H9 (cell line): Measurements from ENCODE around the gene UQCRHL. TPM values are rescaled to one million over a fixed set of nuclear protein-coding genes. Genes with fewer than 3 reads are reported as not detected.

ENCODE experiments used
- DNase-seq: peaks from one replicate; pipeline ENCODE4 v3.0.0-alpha.2; 2017
- H2AFZ ChIP-seq: one replicate; pipeline ENCODE4 v1.6.1; 2013; ENCODE audit warnings: mild to moderate bottlenecking, low read length, control low read depth, moderate library complexity
- H2AK5ac ChIP-seq: 2 replicates; pipeline ENCODE4 v1.6.1; 2013; ENCODE audit warnings: low read length, control low read depth, mixed read lengths; ENCODE audit not compliant: insufficient read length
- H2BK120ac ChIP-seq: one replicate; pipeline ENCODE4 v1.6.1; 2013; ENCODE audit warnings: low read depth, mild to moderate bottlenecking, low read length, control low read depth, inconsistent platforms; ENCODE audit not compliant: poor library complexity, severe bottlenecking
- H2BK12ac ChIP-seq: 2 replicates; pipeline ENCODE4 v1.6.1; 2013; ENCODE audit warnings: low read length, control low read depth, mixed read lengths, low read depth; ENCODE audit not compliant: insufficient read length
- H2BK15ac ChIP-seq: 2 replicates; pipeline ENCODE4 v1.6.1; 2013; ENCODE audit warnings: low read depth, low read length, control low read depth
- H2BK20ac ChIP-seq: one replicate; pipeline ENCODE4 v1.6.1; 2013; ENCODE audit warnings: low read depth, mild to moderate bottlenecking, low read length, control low read depth, inconsistent platforms; ENCODE audit not compliant: poor library complexity, severe bottlenecking
- H2BK5ac ChIP-seq: 2 replicates; pipeline ENCODE4 v1.6.1; 2013; ENCODE audit warnings: low read length, control low read depth, mixed read lengths; ENCODE audit not compliant: insufficient read length
- H3K14ac ChIP-seq: 2 replicates; pipeline ENCODE4 v1.6.1; 2013; ENCODE audit warnings: low read length, control low read depth; ENCODE audit not compliant: insufficient read depth
- H3K18ac ChIP-seq: 2 replicates; pipeline ENCODE4 v1.6.1; 2013; ENCODE audit warnings: low read depth, mild to moderate bottlenecking, mixed read lengths, low read length, control low read depth; ENCODE audit not compliant: insufficient read length
- H3K23ac ChIP-seq: 2 replicates; pipeline ENCODE4 v1.6.1; 2013; ENCODE audit warnings: low read length, control low read depth, mixed read lengths, low read depth; ENCODE audit not compliant: insufficient read length
- H3K23me2 ChIP-seq: 2 replicates; pipeline ENCODE4 v1.6.1; 2013; ENCODE audit warnings: low read depth, mild to moderate bottlenecking, mixed read lengths, low read length, control low read depth; ENCODE audit not compliant: insufficient read length, poor library complexity, severe bottlenecking
- H3K27ac ChIP-seq: 2 replicates; pipeline ENCODE4 v1.5.1; 2013; ENCODE audit warnings: low read length, control low read depth, mixed read lengths, low read depth; ENCODE audit not compliant: insufficient read length
- H3K27me3 ChIP-seq: 2 replicates; pipeline ENCODE4 v1.6.1; 2013; ENCODE audit warnings: low read length, control low read depth, inconsistent platforms; ENCODE audit not compliant: insufficient read depth
- H3K4ac ChIP-seq: 2 replicates; pipeline ENCODE4 v1.6.1; 2013; ENCODE audit warnings: low read depth, mild to moderate bottlenecking, control low read depth, inconsistent platforms, low read length, moderate library complexity
- H3K4me1 ChIP-seq: 2 replicates; pipeline ENCODE4 v1.6.1; 2013; ENCODE audit warnings: low read length, control low read depth, inconsistent platforms; ENCODE audit not compliant: insufficient read depth
- H3K4me2 ChIP-seq: 2 replicates; pipeline ENCODE4 v1.6.1; 2013; ENCODE audit warnings: low read length, control low read depth, mixed read lengths; ENCODE audit not compliant: insufficient read length, insufficient read depth
- H3K56ac ChIP-seq: 2 replicates; pipeline ENCODE4 v1.6.1; 2013; ENCODE audit warnings: low read depth, mild to moderate bottlenecking, mixed read lengths, low read length, control low read depth; ENCODE audit not compliant: insufficient read length
- H3K79me1 ChIP-seq: 2 replicates; pipeline ENCODE4 v1.6.1; 2013; ENCODE audit warnings: low read depth, mild to moderate bottlenecking, moderate library complexity, low read length, control low read depth, inconsistent platforms; ENCODE audit not compliant: insufficient read depth, poor library complexity, severe bottlenecking
- H3K79me2 ChIP-seq: 2 replicates; pipeline ENCODE4 v1.6.1; 2013; ENCODE audit warnings: low read length, control low read depth, inconsistent platforms; ENCODE audit not compliant: insufficient read depth
- H3K9ac ChIP-seq: 2 replicates; pipeline ENCODE4 v1.6.1; 2013; ENCODE audit warnings: low read length, control low read depth, mixed read lengths; ENCODE audit not compliant: insufficient read length; ENCODE audit errors: extremely low read depth
- H3K9me3 ChIP-seq: one replicate; pipeline ENCODE4 v1.6.1; 2013; ENCODE audit warnings: low read depth, low read length, inconsistent platforms; ENCODE audit not compliant: control insufficient read depth
- H3T11ph ChIP-seq: one replicate; pipeline ENCODE4 v1.6.1; 2013; ENCODE audit warnings: mild to moderate bottlenecking, low read length, control low read depth, inconsistent platforms
- H4K20me1 ChIP-seq: one replicate; pipeline ENCODE4 v1.6.1; 2013; ENCODE audit not compliant: control insufficient read depth, insufficient read length, insufficient read depth
- H4K5ac ChIP-seq: 2 replicates; pipeline ENCODE4 v1.6.1; 2013; ENCODE audit warnings: low read depth, mild to moderate bottlenecking, mixed read lengths, low read length, control low read depth; ENCODE audit not compliant: insufficient read length
- H4K8ac ChIP-seq: replicated peaks from 2 replicates; pipeline ENCODE4 v1.6.1; 2013; ENCODE audit warnings: low read length, control low read depth, mixed read lengths, low read depth; ENCODE audit not compliant: insufficient read length
- H4K91ac ChIP-seq: 2 replicates; pipeline ENCODE4 v1.6.1; 2013; ENCODE audit warnings: low read depth, mild to moderate bottlenecking, moderate library complexity, mixed read lengths, low read length, control low read depth; ENCODE audit not compliant: insufficient read length
- H3K27ac Mint-ChIP-seq, 3 experiments: 2 replicates in 2 of 3; 3 replicates in 1 of 3; pipeline ENCODE4 v1.8.0; 2020 to 2021; ENCODE audit warnings: mixed read lengths in 3 of 3, mild to moderate bottlenecking in 1 of 3, moderate library complexity in 1 of 3
- H3K27me3 Mint-ChIP-seq: 2 replicates; pipeline ENCODE4 v1.8.0; 2021; ENCODE audit warnings: low read depth, mild to moderate bottlenecking, moderate library complexity, mixed read lengths
- H3K36me3 Mint-ChIP-seq, 3 experiments: 2 replicates in 2 of 3; 3 replicates in 1 of 3; pipeline ENCODE4 v1.8.0; 2020 to 2021; ENCODE audit warnings: low read depth in 3 of 3, mixed read lengths in 3 of 3; ENCODE audit not compliant: insufficient read depth in 1 of 3
- H3K4me1 Mint-ChIP-seq, 2 experiments: 2 replicates each; pipeline ENCODE4 v1.8.0; 2020; ENCODE audit warnings: mixed read lengths in 2 of 2
- H3K4me3 Mint-ChIP-seq, 2 experiments: 2 replicates in 1 of 2; 3 replicates in 1 of 2; pipeline ENCODE4 v1.8.0; 2020 to 2021; ENCODE audit warnings: mild to moderate bottlenecking in 2 of 2, mixed read lengths in 2 of 2, moderate library complexity in 1 of 2
- H3K9me3 Mint-ChIP-seq, 2 experiments: 2 replicates in 1 of 2; 3 replicates in 1 of 2; pipeline ENCODE4 v1.8.0; 2020; ENCODE audit warnings: mild to moderate bottlenecking in 2 of 2, mixed read lengths in 2 of 2, moderate library complexity in 1 of 2
- WGBS: extraction: QIAGEN DNeasy Blood & Tissue Kit; methylation state at CpG from one replicate; pipeline ENCODE4 v1.1.7; 2013; ENCODE audit warnings: missing lambda C conversion rate, low lambda C conversion rate, mixed read lengths; ENCODE audit not compliant: insufficient read length; ENCODE audit errors: extremely low coverage; 5-methylcytosine and 5-hydroxymethylcytosine counted together
- total RNA-seq: library from RNA; stranded (reverse); gene quantifications from 2 replicates; pipeline ENCODE4 v1.2.1, GENCODE V29; 2021
- TF ChIP-seq, protein P1 (sequence below): fragments of 200-600 bp; sonication (generic); conservative IDR thresholded peaks from 3 replicates; pipeline ENCODE4 v1.8.0; 2021; ENCODE audit warnings: antibody characterized with exemption, mild to moderate bottlenecking

UQCRHL gene
- total RNA-seq, 1 experiment from 2014 or later, result 2.0 TPM

DNA sequence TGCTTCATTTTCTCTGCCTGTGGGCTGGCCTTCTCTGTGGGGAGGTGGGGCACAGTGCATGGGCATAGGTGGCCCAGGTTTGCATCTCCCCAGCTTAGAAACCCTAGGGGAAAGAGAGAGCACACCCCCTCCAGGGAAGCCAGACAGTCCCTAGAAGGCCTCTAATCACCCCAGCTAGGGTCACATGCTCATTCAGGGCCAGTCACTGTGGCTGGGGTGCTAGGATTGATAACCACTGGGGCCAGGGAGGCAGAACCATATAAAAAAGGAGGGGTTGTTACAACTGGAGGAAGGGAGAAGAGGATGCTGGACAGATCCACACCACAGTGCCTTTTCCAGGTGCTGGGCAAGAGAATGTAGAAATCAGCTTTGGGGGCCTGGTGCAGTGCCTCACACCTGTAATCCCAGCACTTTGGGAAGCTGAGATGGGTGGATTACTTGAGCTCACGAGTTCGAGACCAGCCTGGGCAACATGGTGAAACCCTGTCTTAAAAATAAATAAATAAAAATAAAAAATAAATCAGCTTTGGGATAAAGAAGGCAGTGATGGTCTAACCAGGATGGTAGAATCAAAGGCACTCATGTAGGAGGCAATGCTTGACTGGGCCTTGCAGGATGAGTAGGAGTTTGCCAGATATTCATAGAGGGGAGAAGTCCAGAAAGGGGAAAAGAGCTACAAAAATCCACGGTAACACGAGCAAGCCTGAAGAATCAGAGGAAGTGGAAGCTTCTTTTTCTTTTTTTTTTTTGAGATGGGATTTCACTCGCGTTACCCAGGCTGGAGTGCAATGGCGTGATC, 29.3 kb downstream of the UQCRHL start:
- Histone ChIP-seq H3T11ph (no peak overlapping the region), H3K4me1 (no peaks in the 10 kb centered on the region), H3K79me2 (no peaks in the 10 kb centered on the region), H3K9ac (no peak overlapping the region), H3K79me1 (no peaks in the 10 kb centered on the region), H3K18ac (no peak overlapping the region), H3K56ac (no peak overlapping the region), H2BK15ac (no peak overlapping the region), H2BK20ac (no peak overlapping the region), H3K27me3 (no peaks in the 10 kb centered on the region), H4K91ac (no peak overlapping the region), H2AFZ (no peak overlapping the region), H2BK120ac (no peak overlapping the region), H2BK5ac (no peak overlapping the region), H4K8ac (no peak overlapping the region), H3K4ac (no peak overlapping the region), H3K9me3 (no peaks in the 10 kb centered on the region), H3K23me2 (no peaks in the 10 kb centered on the region), H4K5ac (no peak overlapping the region), H4K20me1 (no peaks in the 10 kb centered on the region), H3K27ac (no peak overlapping the region), H3K14ac (no peak overlapping the region), H2AK5ac (no peak overlapping the region), H2BK12ac (no peak overlapping the region), H3K4me2 (no peak overlapping the region), H3K23ac (no peak overlapping the region)
- H3K36me3 Mint-ChIP-seq, result peaks cover 48 to 85% (median 71%) of the 10 kb centered on the region in 3 experiments
- H3K4me3 Mint-ChIP-seq, result no peak overlapping the region
- H3K9me3 Mint-ChIP-seq, result no peaks in the 10 kb centered on the region
- H3K27ac Mint-ChIP-seq, result peak overlapping the region in 2 of 3 experiments; percentile 50 to 64; a peak in 2 of 7 replicates
- no peaks in the 10 kb centered on the region for H3K27me3 Mint-ChIP-seq
- no peak for DNase-seq
- WGBS, result no CpG with 5 or more reads among the region's 7 CpGs
- H3K4me1 Mint-ChIP-seq, result no peaks in the 10 kb centered on the region
- TF ChIP-seq, protein P1, sequence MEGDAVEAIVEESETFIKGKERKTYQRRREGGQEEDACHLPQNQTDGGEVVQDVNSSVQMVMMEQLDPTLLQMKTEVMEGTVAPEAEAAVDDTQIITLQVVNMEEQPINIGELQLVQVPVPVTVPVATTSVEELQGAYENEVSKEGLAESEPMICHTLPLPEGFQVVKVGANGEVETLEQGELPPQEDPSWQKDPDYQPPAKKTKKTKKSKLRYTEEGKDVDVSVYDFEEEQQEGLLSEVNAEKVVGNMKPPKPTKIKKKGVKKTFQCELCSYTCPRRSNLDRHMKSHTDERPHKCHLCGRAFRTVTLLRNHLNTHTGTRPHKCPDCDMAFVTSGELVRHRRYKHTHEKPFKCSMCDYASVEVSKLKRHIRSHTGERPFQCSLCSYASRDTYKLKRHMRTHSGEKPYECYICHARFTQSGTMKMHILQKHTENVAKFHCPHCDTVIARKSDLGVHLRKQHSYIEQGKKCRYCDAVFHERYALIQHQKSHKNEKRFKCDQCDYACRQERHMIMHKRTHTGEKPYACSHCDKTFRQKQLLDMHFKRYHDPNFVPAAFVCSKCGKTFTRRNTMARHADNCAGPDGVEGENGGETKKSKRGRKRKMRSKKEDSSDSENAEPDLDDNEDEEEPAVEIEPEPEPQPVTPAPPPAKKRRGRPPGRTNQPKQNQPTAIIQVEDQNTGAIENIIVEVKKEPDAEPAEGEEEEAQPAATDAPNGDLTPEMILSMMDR, result no peak
